ENCODE results near the gene INAFM2. TPM values are rescaled to one million over a fixed set of nuclear protein-coding genes. Genes with fewer than 3 reads are reported as not detected.

INAFM2 gene
- total RNA-seq, 1 experiment from 2014 or later = 14.3 TPM

GRCh38 chr15:40331026-40331425 is 7.5 kb downstream of the INAFM2 start:
- H3K4me3 Mint-ChIP-seq (ENCODE audit: low read depth, unreplicated experiment) = no peak overlapping the region
- no TSS peak for BruUV-seq (replicated peaks)
- DNase-seq = no peak
- intact Hi-C loops (cut with micrococcal nuclease; ENCODE audit: unreplicated experiment) = no loop called here
- no peaks in the 10 kb centered on the region for H3K9me3 Mint-ChIP-seq (ENCODE audit: low read depth, unreplicated experiment)
- peaks cover 35% of the 10 kb centered on the region for H3K36me3 Mint-ChIP-seq (ENCODE audit: insufficient read depth, unreplicated experiment)
- no peaks in the 10 kb centered on the region for H3K27me3 Mint-ChIP-seq (ENCODE audit: unreplicated experiment)
- TF ChIP-seq CTCF (IDR thresholded peaks at IDR 0.05; ENCODE audit: unreplicated experiment) = no peak
- no peaks in the 10 kb centered on the region for H3K4me1 Mint-ChIP-seq (ENCODE audit: low read depth, unreplicated experiment)
- CTCF ChIA-PET = interaction anchor here (0.7 kb wide), 1 partner anchor 107 kb away, joined by 4 read pairs; no protein-coding TSS in a partner anchor
- peak overlapping the region; percentile 65 for H3K27ac Mint-ChIP-seq (ENCODE audit: unreplicated experiment)

GRCh38 chr15:40331637-40332036 is 8.1 kb downstream of the INAFM2 start:
- H3K9me3 Mint-ChIP-seq (ENCODE audit: low read depth, unreplicated experiment) = no peaks in the 10 kb centered on the region
- CTCF ChIA-PET = no interaction called here
- intact Hi-C loops (cut with micrococcal nuclease; ENCODE audit: unreplicated experiment) = no loop called here
- no peaks in the 10 kb centered on the region for H3K4me1 Mint-ChIP-seq (ENCODE audit: low read depth, unreplicated experiment)
- H3K27ac Mint-ChIP-seq (ENCODE audit: unreplicated experiment) = no peak overlapping the region
- no peak overlapping the region for H3K4me3 Mint-ChIP-seq (ENCODE audit: low read depth, unreplicated experiment)
- peaks cover 36% of the 10 kb centered on the region for H3K36me3 Mint-ChIP-seq (ENCODE audit: insufficient read depth, unreplicated experiment)
- BruUV-seq (replicated peaks) = no TSS peak
- H3K27me3 Mint-ChIP-seq (ENCODE audit: unreplicated experiment) = no peaks in the 10 kb centered on the region
- no peak for DNase-seq
- no peak for TF ChIP-seq CTCF (IDR thresholded peaks at IDR 0.05; ENCODE audit: unreplicated experiment)

- H3K27me3 Mint-ChIP-seq (ENCODE audit: unreplicated experiment) = no peaks in the 10 kb centered on the region
- TF ChIP-seq CTCF (IDR thresholded peaks at IDR 0.05; ENCODE audit: unreplicated experiment) = no peak
- peaks cover 41% of the 10 kb centered on the region for H3K36me3 Mint-ChIP-seq (ENCODE audit: insufficient read depth, unreplicated experiment)
- H3K27ac Mint-ChIP-seq (ENCODE audit: unreplicated experiment) = peak overlapping the region; percentile 33
- H3K9me3 Mint-ChIP-seq (ENCODE audit: low read depth, unreplicated experiment) = no peaks in the 10 kb centered on the region
- BruUV-seq (replicated peaks) = no TSS peak
- DNase-seq = no peak
- CTCF ChIA-PET = no interaction called here
- H3K4me1 Mint-ChIP-seq (ENCODE audit: low read depth, unreplicated experiment) = no peaks in the 10 kb centered on the region
- no peak overlapping the region for H3K4me3 Mint-ChIP-seq (ENCODE audit: low read depth, unreplicated experiment)
- intact Hi-C loops (cut with micrococcal nuclease; ENCODE audit: unreplicated experiment) = no loop called here
Measured at GRCh38 chr15:40332113-40332781, 8.8 kb downstream of the INAFM2 start.

- no peaks in the 10 kb centered on the region for H3K27me3 Mint-ChIP-seq (ENCODE audit: unreplicated experiment)
- H3K36me3 Mint-ChIP-seq (ENCODE audit: insufficient read depth, unreplicated experiment) = peaks cover 50% of the 10 kb centered on the region
- H3K4me3 Mint-ChIP-seq (ENCODE audit: low read depth, unreplicated experiment) = no peak overlapping the region
- TF ChIP-seq CTCF (IDR thresholded peaks at IDR 0.05; ENCODE audit: unreplicated experiment) = no peak
- DNase-seq = no peak
- no peaks in the 10 kb centered on the region for H3K9me3 Mint-ChIP-seq (ENCODE audit: low read depth, unreplicated experiment)
- peaks cover 12% of the 10 kb centered on the region for H3K4me1 Mint-ChIP-seq (ENCODE audit: low read depth, unreplicated experiment)
- intact Hi-C loops (cut with micrococcal nuclease; ENCODE audit: unreplicated experiment) = no loop called here
- CTCF ChIA-PET = no interaction called here
- no peak overlapping the region for H3K27ac Mint-ChIP-seq (ENCODE audit: unreplicated experiment)
- no TSS peak for BruUV-seq (replicated peaks)
Measured at GRCh38 chr15:40333922-40334492, 10.5 kb downstream of the INAFM2 start.

Measured in Calu3 (cell line).